ENCODE data around the gene HBG1.

DNA sequence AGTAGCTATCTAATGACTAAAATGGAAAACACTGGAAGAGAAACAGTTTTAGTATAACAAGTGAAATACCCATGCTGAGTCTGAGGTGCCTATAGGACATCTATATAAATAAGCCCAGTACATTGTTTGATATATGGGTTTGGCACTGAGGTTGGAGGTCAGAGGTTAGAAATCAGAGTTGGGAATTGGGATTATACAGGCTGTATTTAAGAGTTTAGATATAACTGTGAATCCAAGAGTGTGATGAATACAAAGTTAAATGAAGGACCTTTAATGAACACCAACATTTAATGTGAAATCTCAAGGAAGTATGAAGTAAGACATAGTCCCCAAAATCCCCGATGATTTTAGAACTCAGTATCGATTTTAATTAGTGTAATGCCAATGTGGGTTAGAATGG, 12.2 kb downstream of the HBG1 start:
- no peak for TF ChIP-seq ZFX (IDR thresholded peaks at IDR 0.05)
- TF ChIP-seq, protein P1, sequence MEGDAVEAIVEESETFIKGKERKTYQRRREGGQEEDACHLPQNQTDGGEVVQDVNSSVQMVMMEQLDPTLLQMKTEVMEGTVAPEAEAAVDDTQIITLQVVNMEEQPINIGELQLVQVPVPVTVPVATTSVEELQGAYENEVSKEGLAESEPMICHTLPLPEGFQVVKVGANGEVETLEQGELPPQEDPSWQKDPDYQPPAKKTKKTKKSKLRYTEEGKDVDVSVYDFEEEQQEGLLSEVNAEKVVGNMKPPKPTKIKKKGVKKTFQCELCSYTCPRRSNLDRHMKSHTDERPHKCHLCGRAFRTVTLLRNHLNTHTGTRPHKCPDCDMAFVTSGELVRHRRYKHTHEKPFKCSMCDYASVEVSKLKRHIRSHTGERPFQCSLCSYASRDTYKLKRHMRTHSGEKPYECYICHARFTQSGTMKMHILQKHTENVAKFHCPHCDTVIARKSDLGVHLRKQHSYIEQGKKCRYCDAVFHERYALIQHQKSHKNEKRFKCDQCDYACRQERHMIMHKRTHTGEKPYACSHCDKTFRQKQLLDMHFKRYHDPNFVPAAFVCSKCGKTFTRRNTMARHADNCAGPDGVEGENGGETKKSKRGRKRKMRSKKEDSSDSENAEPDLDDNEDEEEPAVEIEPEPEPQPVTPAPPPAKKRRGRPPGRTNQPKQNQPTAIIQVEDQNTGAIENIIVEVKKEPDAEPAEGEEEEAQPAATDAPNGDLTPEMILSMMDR (conservative IDR thresholded peaks at IDR 0.05), result no peak

Data from C4-2B (cell line).